ENCODE data around the gene KCMF1.

Gene KCMF1

DNA sequence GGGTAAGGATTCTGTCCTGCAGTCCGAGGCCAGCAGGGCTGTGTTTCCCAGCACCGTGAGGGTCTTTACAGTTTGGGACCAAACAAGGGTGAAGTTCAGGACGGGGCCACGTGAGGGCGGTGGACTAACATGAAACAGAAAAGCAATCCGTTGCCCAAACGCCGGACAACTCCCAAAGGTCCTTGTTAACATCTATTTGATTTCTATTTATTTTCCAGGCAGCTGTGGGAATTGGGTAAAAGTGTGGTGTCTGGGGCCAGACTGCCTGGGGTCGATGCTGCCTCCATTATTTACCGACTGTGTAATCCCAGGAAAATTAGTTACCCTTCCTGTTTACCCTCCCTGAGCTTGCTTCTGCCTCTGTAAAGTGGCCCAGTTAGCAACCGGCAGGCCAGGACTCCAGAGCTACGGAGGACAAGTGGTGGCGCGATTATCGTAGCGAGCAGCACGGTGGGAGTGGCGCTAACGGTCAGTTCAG is 96.0 kb downstream of the KCMF1 start:
- Mint-ChIP-seq H3K36me3 (ENCODE audit: low read depth) (peaks cover 3% of the 10 kb centered on the region), H3K27ac (peak overlapping the region; percentile 33 to 80 (median 58)), H3K9me3 (no peaks in the 10 kb centered on the region), H3K27me3 (ENCODE audit: low read depth) (peaks cover 20% of the 10 kb centered on the region), H3K4me3 (peak overlapping the region; percentile 42 to 65 (median 47)), H3K4me1 (peaks cover 47% of the 10 kb centered on the region)
- TF ChIP-seq CTCF (IDR thresholded peaks at IDR 0.05; ENCODE audit: unreplicated experiment in 3 of 3), result peak; percentile 83 to 91 (median 84)

DNA sequence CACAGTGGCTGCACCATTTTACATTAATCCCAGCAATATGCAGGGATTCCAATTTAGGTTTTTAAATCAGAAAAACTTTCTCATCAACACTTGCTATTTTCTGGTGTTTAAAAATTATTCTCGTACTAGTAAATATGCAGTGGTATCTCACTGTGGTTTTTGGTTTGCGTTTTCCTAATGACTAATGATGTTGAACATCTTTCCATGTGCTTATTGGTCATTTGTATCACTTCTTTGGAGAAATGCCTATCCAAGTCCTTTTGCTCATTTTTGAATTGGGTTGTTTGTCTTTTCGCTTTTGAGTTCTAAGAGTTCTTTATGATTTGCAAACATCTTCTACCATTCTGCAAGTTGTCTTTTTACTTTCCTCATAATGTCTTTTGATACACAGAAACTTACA is 100.1 kb downstream of the KCMF1 start:
- Mint-ChIP-seq H3K9me3 (no peaks in the 10 kb centered on the region), H3K27me3 (ENCODE audit: low read depth) (peaks cover 11% of the 10 kb centered on the region), H3K36me3 (ENCODE audit: low read depth) (no peaks in the 10 kb centered on the region), H3K4me1 (peaks cover 15% of the 10 kb centered on the region), H3K27ac (no peak overlapping the region), H3K4me3 (no peak overlapping the region)
- TF ChIP-seq CTCF (IDR thresholded peaks at IDR 0.05; ENCODE audit: unreplicated experiment in 3 of 3), result no peak

DNA sequence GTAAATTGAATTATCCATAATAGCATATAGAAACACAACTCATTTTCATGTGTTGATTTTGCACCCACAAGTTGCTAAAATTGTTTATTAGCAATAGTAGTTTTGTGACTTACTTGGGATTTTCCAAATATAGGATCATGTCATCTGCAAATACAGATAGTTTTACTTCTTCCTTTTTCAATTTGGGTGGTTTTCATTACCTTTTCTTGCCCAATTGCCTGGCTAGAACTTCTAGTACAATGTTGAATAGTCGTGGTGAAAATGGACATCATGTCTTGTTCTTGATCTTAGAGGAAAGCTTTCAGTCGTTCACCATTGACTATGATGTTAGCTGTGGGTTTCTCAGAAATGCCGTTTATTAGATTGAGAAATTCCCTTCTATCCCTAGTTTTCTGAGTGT is 102.1 kb downstream of the KCMF1 start:
- TF ChIP-seq CTCF (IDR thresholded peaks at IDR 0.05; ENCODE audit: unreplicated experiment in 3 of 3), result no peak
- Mint-ChIP-seq H3K4me3 (no peak overlapping the region), H3K36me3 (ENCODE audit: low read depth) (no peaks in the 10 kb centered on the region), H3K4me1 (no peaks in the 10 kb centered on the region), H3K27me3 (ENCODE audit: low read depth) (no peaks in the 10 kb centered on the region), H3K9me3 (no peaks in the 10 kb centered on the region), H3K27ac (no peak overlapping the region)

DNA sequence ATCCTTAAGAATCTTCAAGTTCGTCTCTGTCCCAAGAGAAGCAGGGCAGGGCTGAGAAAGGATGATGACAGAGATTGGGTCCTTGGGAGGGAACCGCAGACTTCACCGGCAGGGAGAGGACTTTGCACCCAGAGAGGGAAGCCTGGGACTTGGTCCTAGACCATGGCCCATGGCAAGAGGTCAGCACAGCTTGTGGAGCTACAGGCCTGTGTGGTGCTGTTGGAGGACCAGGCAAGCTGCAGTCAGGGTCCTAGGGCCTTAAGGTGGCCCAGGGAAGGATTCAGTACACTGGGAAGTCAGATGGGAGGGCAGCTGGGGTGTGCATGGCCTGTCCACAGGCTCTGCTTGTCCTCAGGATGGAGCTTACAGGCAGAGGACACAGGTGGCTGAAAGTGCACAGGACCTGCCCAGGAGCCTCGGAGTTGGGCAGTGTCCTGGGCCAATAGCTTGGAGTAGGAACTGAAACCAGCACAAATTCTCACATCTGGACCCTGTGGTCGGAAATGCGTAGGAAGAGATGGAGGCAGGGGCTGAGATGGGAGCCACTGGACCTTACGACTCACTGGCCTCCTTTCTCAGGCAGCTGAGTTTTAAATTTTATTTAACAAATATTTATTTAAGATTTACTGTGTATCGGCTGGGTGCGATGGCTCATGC is 105.8 kb downstream of the KCMF1 start:
- Mint-ChIP-seq H3K36me3 (ENCODE audit: low read depth) (no peaks in the 10 kb centered on the region), H3K9me3 (peaks cover 4% of the 10 kb centered on the region), H3K4me1 (no peaks in the 10 kb centered on the region), H3K27me3 (ENCODE audit: low read depth) (no peaks in the 10 kb centered on the region), H3K27ac (no peak overlapping the region), H3K4me3 (no peak overlapping the region)
- TF ChIP-seq CTCF (IDR thresholded peaks at IDR 0.05; ENCODE audit: unreplicated experiment in 3 of 3), result no peak

- no peaks in the 10 kb centered on the region for H3K36me3 Mint-ChIP-seq (ENCODE audit: low read depth)
Measured at GRCh38 chr2:85077859-85078419, 107.0 kb downstream of the KCMF1 start.

More at GRCh38 chr2:85077859-85078419, 107.0 kb downstream of the KCMF1 start:
- TF ChIP-seq CTCF (IDR thresholded peaks at IDR 0.05; ENCODE audit: unreplicated experiment in 3 of 3), result no peak
- Mint-ChIP-seq H3K27ac (no peak overlapping the region), H3K4me1 (no peaks in the 10 kb centered on the region), H3K9me3 (peaks cover 11% of the 10 kb centered on the region), H3K27me3 (ENCODE audit: low read depth) (no peaks in the 10 kb centered on the region), H3K4me3 (no peak overlapping the region)
